OCI-LY1 (cell line): ENCODE measurements around the gene DNAAF5.

ENCODE experiments used
- H2AFZ ChIP-seq: fragments of 200-600 bp; sonication (generic), shearing (Covaris generic); 2 replicates; pipeline ENCODE4 v1.6.0; 2014; ENCODE audit warnings: antibody characterized with exemption, mild to moderate bottlenecking, low read length
- H3F3A ChIP-seq: fragments of 200-600 bp; sonication (generic), shearing (Covaris generic); 2 replicates; pipeline ENCODE4 v1.6.0; 2014; ENCODE audit warnings: mild to moderate bottlenecking, antibody characterized with exemption, low read length, moderate library complexity; ENCODE audit not compliant: insufficient read depth
- H3K27ac ChIP-seq: fragments of 200-600 bp; sonication (generic); 2 replicates; pipeline ENCODE4 v1.5.1; 2014; ENCODE audit warnings: low read length, mixed run types, mild to moderate bottlenecking, low read depth; ENCODE audit not compliant: poor library complexity, severe bottlenecking
- H3K27me3 ChIP-seq: fragments of 200-600 bp; sonication (generic); 2 replicates; pipeline ENCODE4 v1.6.0; 2014; ENCODE audit warnings: antibody characterized with exemption, mild to moderate bottlenecking, low read length, moderate library complexity; ENCODE audit not compliant: insufficient read depth
- H3K36me3 ChIP-seq: fragments of 200-600 bp; sonication (generic); 2 replicates; pipeline ENCODE4 v1.6.1; 2014; ENCODE audit warnings: mild to moderate bottlenecking, antibody characterized with exemption, low read length, moderate library complexity, mixed read lengths; ENCODE audit not compliant: insufficient read depth
- H3K4me1 ChIP-seq: fragments of 200-600 bp; sonication (generic); 2 replicates; pipeline ENCODE4 v1.5.1; 2014; ENCODE audit warnings: mild to moderate bottlenecking, low read length, moderate library complexity; ENCODE audit not compliant: insufficient read depth, severe bottlenecking
- H3K4me2 ChIP-seq: fragments of 200-600 bp; sonication (generic), shearing (Covaris generic); 2 replicates; pipeline ENCODE4 v1.6.1; 2014; ENCODE audit warnings: low read length
- H3K4me3 ChIP-seq: fragments of 200-600 bp; sonication (generic); 2 replicates; pipeline ENCODE4 v1.5.1; 2014; ENCODE audit warnings: low read length, low read depth, mild to moderate bottlenecking, mixed read lengths; ENCODE audit not compliant: poor library complexity, severe bottlenecking
- H3K79me2 ChIP-seq: fragments of 200-600 bp; shearing (Covaris generic); 2 replicates; pipeline ENCODE4 v1.6.1; 2016; ENCODE audit warnings: mixed run types, low read length, mixed read lengths; ENCODE audit not compliant: insufficient read depth
- H3K9ac ChIP-seq: fragments of 200-600 bp; sonication (generic), shearing (Covaris generic); 2 replicates; pipeline ENCODE4 v1.6.1; 2014; ENCODE audit warnings: mild to moderate bottlenecking, low read length, mixed read lengths
- H3K9me2 ChIP-seq: fragments of 200-600 bp; sonication (generic), shearing (Covaris generic); 2 replicates; pipeline ENCODE4 v1.6.1; 2014; ENCODE audit warnings: low read depth, mild to moderate bottlenecking, low read length, mixed read lengths
- H3K9me3 ChIP-seq: fragments of 200-600 bp; shearing (Covaris generic); 2 replicates; pipeline ENCODE4 v1.6.1; 2014; ENCODE audit warnings: low read length, mixed read lengths
- H4K20me1 ChIP-seq: fragments of 200-600 bp; sonication (generic), shearing (Covaris generic); 2 replicates; pipeline ENCODE4 v1.6.0; 2016; ENCODE audit warnings: mild to moderate bottlenecking, low read length; ENCODE audit not compliant: insufficient read depth
- CTCF ChIP-seq: fragments of 200-600 bp; sonication (generic), shearing (Covaris generic); IDR thresholded peaks from 2 replicates; pipeline ENCODE4 v1.5.1; 2017; ENCODE audit warnings: mild to moderate bottlenecking, antibody characterized with exemption, low read length, moderate library complexity, mixed read lengths
- EZH2 ChIP-seq: fragments of 200-600 bp; sonication (generic), shearing (Covaris generic); IDR thresholded peaks from 2 replicates; pipeline ENCODE4 v1.8.0; 2017; ENCODE audit warnings: borderline replicate concordance, mixed run types, mild to moderate bottlenecking, antibody characterized with exemption, low read length, moderate library complexity, mixed read lengths

Gene DNAAF5

GRCh38 chr7:786472-787255 lies 60.2 kb downstream of the DNAAF5 start:
- H3F3A ChIP-seq, result no peaks in the 10 kb centered on the region
- peaks cover 57% of the 10 kb centered on the region for H3K36me3 ChIP-seq
- no peak overlapping the region for H3K9ac ChIP-seq
- no peak overlapping the region for H3K27ac ChIP-seq
- H3K9me3 ChIP-seq, result no peaks in the 10 kb centered on the region
- H3K27me3 ChIP-seq, result no peaks in the 10 kb centered on the region
- H3K9me2 ChIP-seq, result no peaks in the 10 kb centered on the region
- no peak overlapping the region for H3K4me2 ChIP-seq
- no peaks in the 10 kb centered on the region for H4K20me1 ChIP-seq
- TF ChIP-seq CTCF (peak; percentile 87), EZH2 (no peak)
- no peak overlapping the region for H3K4me3 ChIP-seq
- H2AFZ ChIP-seq, result no peak overlapping the region
- H3K4me1 ChIP-seq, result no peaks in the 10 kb centered on the region
- no peaks in the 10 kb centered on the region for H3K79me2 ChIP-seq

GRCh38 chr7:787332-788240 lies 61.1 kb downstream of the DNAAF5 start:
- no peaks in the 10 kb centered on the region for H3K4me1 ChIP-seq
- H3K4me3 ChIP-seq, result no peak overlapping the region
- H3K9ac ChIP-seq, result no peak overlapping the region
- no peaks in the 10 kb centered on the region for H3F3A ChIP-seq
- no peaks in the 10 kb centered on the region for H3K79me2 ChIP-seq
- no peaks in the 10 kb centered on the region for H4K20me1 ChIP-seq
- H3K27me3 ChIP-seq, result no peaks in the 10 kb centered on the region
- no peak overlapping the region for H3K4me2 ChIP-seq
- H3K9me2 ChIP-seq, result no peaks in the 10 kb centered on the region
- TF ChIP-seq EZH2, result no peak
- no peak for TF ChIP-seq CTCF
- H2AFZ ChIP-seq, result no peak overlapping the region
- H3K9me3 ChIP-seq, result no peaks in the 10 kb centered on the region
- no peak overlapping the region for H3K27ac ChIP-seq
- peaks cover 48% of the 10 kb centered on the region for H3K36me3 ChIP-seq

- no peaks in the 10 kb centered on the region for H4K20me1 ChIP-seq
- H3F3A ChIP-seq, result no peaks in the 10 kb centered on the region
- H3K9me2 ChIP-seq, result no peaks in the 10 kb centered on the region
- H3K9me3 ChIP-seq, result no peaks in the 10 kb centered on the region
- H3K79me2 ChIP-seq, result no peaks in the 10 kb centered on the region
- TF ChIP-seq CTCF, result no peak
- TF ChIP-seq EZH2, result no peak
- H3K27ac ChIP-seq, result no peak overlapping the region
- H3K4me2 ChIP-seq, result no peak overlapping the region
- H3K4me3 ChIP-seq, result no peak overlapping the region
- H3K36me3 ChIP-seq, result peaks cover 32% of the 10 kb centered on the region
- no peaks in the 10 kb centered on the region for H3K27me3 ChIP-seq
- no peak overlapping the region for H3K9ac ChIP-seq
- H3K4me1 ChIP-seq, result no peaks in the 10 kb centered on the region
- H2AFZ ChIP-seq, result no peak overlapping the region
These were observed 65.0 kb downstream of the DNAAF5 start for GRCh38 chr7:791519-791918.
